Spleen (tissue), 11 donors: Measurements from ENCODE around the gene CDK14. TPM values are rescaled to one million over a fixed set of nuclear protein-coding genes. Genes with fewer than 3 reads are reported as not detected.

Source experiments
- DNase-seq: peaks from one replicate; pipeline ENCODE4 v3.0.0-alpha.2; 2020
- H3K27ac ChIP-seq, 8 donors: fragments of 200-600 bp; sonication (generic) in 7 of 8; 1 replicate in 4 of 8; 2 replicates in 4 of 8; pipeline versions ENCODE4 v1.5.0 to v1.8.0; 2016 to 2021; ENCODE audit warnings: inconsistent platforms in 4 of 8, mild to moderate bottlenecking in 4 of 8, moderate library complexity in 1 of 8
- H3K27me3 ChIP-seq, 7 donors: fragments of 200-600 bp; sonication (generic) in 6 of 7; replicated peaks in 1 of 7; 1 replicate in 4 of 7; 2 replicates in 3 of 7; pipeline versions ENCODE4 v1.5.0 to v1.8.0; 2016 to 2021; ENCODE audit warnings: inconsistent platforms in 3 of 7, mild to moderate bottlenecking in 1 of 7
- H3K36me3 ChIP-seq, 6 donors: fragments of 200-600 bp; sonication (generic) in 5 of 6; 1 replicate in 4 of 6; 2 replicates in 2 of 6; pipeline versions ENCODE4 v1.5.0 to v1.8.0; 2016 to 2021; ENCODE audit warnings: inconsistent platforms in 2 of 6
- H3K4me1 ChIP-seq, 6 donors: fragments of 200-600 bp; sonication (generic) in 5 of 6; 1 replicate in 3 of 6; 2 replicates in 3 of 6; pipeline versions ENCODE4 v1.5.0 to v1.8.0; 2016 to 2021; ENCODE audit warnings: inconsistent platforms in 3 of 6
- H3K4me3 ChIP-seq, 8 donors: fragments of 200-600 bp; sonication (generic) in 7 of 8; 1 replicate in 4 of 8; 2 replicates in 4 of 8; pipeline versions ENCODE4 v1.5.0 to v1.8.0; 2016 to 2021; ENCODE audit warnings: inconsistent platforms in 4 of 8, mild to moderate bottlenecking in 4 of 8, moderate library complexity in 2 of 8
- H3K9me3 ChIP-seq, 8 donors: fragments of 200-600 bp; sonication (generic) in 7 of 8; 1 replicate in 4 of 8; 2 replicates in 4 of 8; pipeline versions ENCODE4 v1.5.0 to v1.8.0; 2016 to 2021; ENCODE audit warnings: inconsistent platforms in 4 of 8
- CTCF ChIP-seq, 11 experiments: fragments of 200-600 bp in 7 of 11; fragments of 450-650 bp in 4 of 11; sonication (generic) in 4 of 11; IDR thresholded peaks in 8 of 11; conservative IDR thresholded peaks in 3 of 11; 1 replicate in 7 of 11; 2 replicates in 4 of 11; pipeline versions ENCODE4 v1.4.0 to v1.8.0; 2016 to 2021; ENCODE audit warnings: antibody characterized with exemption in 11 of 11, inconsistent platforms in 4 of 11, mild to moderate bottlenecking in 1 of 11
- POLR2A ChIP-seq, 3 donors: fragments of 450-650 bp; IDR thresholded peaks; one replicate each; pipeline ENCODE4 v1.5.1; 2017; ENCODE audit warnings: antibody characterized with exemption in 3 of 3, mild to moderate bottlenecking in 1 of 3
- POLR2AphosphoS5 ChIP-seq, 3 donors: sonication (generic); formaldehyde crosslinking; IDR thresholded peaks; one replicate each; pipeline ENCODE4 v1.5.1; 2017; ENCODE audit warnings: antibody characterized with exemption in 3 of 3
- WGBS, 5 donors: extraction: QIAGEN DNeasy Blood & Tissue Kit in 3 of 5; methylation state at CpG; one replicate each; pipeline versions ENCODE4 v1.1.5 to v1.1.7; 2013 to 2018; 5-methylcytosine and 5-hydroxymethylcytosine counted together
- intact Hi-C: fragments of 100-400 bp; cut with DNase I; formaldehyde crosslinking; loops from one replicate; pipeline ENCODE4 v1.15.0; 2023; ENCODE audit warnings: low total_unique reads
- polyA plus RNA-seq, 3 donors: library from polyadenylated mRNA; stranded (reverse); fragments of 200-250 nt; gene quantifications; one replicate each; pipeline ENCODE4 v1.2.1, GENCODE V29; 2013
- total RNA-seq, 7 donors: library from RNA; depleted of rRNA in 3 of 7; stranded (reverse); fragments of >200 nt in 3 of 7; fragmentation: NEBNext Ultra II Directional in 4 of 7; extraction: Animal tissue kit (Norgen Biotek cat#: 25700) in 4 of 7; gene quantifications; one replicate each; pipeline versions ENCODE4 v1.1.0 to v1.2.1, GENCODE V29; 2016 to 2021
- donor health status: healthy with polysubstance abuse.
- donor health status: DM: no; HTN: no; CAD: no; lungs with moderate emphysema.
- donor health status: DM: no; HTN: no; CAD: no.
- donor health status: Bipolar disorder and iron deficiency.
- donor health status: healthy.
- donor health status: DM: no; HTN: no; CAD: no.
- donor health status: DM: yes; HTN: yes; CAD: no.

Gene CDK14
- total and polyA plus RNA-seq, 10 donors, result 6.6 to 109 (median 51.2) TPM

GRCh38 chr7:90743626-90744025 lies 147.5 kb downstream of the CDK14 start:
- intact Hi-C loops, result no loop called here
- H3K27ac ChIP-seq, result no peak overlapping the region
- H3K4me3 ChIP-seq, result no peak overlapping the region
- H3K36me3 ChIP-seq, result no peaks in the 10 kb centered on the region
- 2 to 51% (median 47%) methylated on average over 1 of the region's 1 CpG for WGBS, 5 donors
- peaks cover 0 to 14% (median 0%) of the 10 kb centered on the region in 6 donors for H3K4me1 ChIP-seq
- no peak for TF ChIP-seq POLR2AphosphoS5 (IDR thresholded peaks at IDR 0.05)
- no peak for TF ChIP-seq CTCF (IDR thresholded peaks at IDR 0.05 in 8 of 11, conservative IDR thresholded peaks at IDR 0.05 in 3 of 11)
- TF ChIP-seq POLR2A (IDR thresholded peaks at IDR 0.05), result no peak
- H3K9me3 ChIP-seq, result no peaks in the 10 kb centered on the region
- H3K27me3 ChIP-seq, result no peaks in the 10 kb centered on the region
- no peak for DNase-seq

GRCh38 chr7:90747516-90747915 lies 151.4 kb downstream of the CDK14 start:
- Histone ChIP-seq H3K36me3 (peaks cover 0 to 10% (median 0%) of the 10 kb centered on the region in 6 donors), H3K9me3 (no peaks in the 10 kb centered on the region), H3K27me3 (no peaks in the 10 kb centered on the region), H3K4me1 (peaks cover 0 to 11% (median 0%) of the 10 kb centered on the region in 6 donors), H3K4me3 (no peak overlapping the region), H3K27ac (no peak overlapping the region)
- intact Hi-C loops, result no loop called here
- TF ChIP-seq CTCF (IDR thresholded peaks at IDR 0.05 in 8 of 11, conservative IDR thresholded peaks at IDR 0.05 in 3 of 11) (no peak), POLR2A (IDR thresholded peaks at IDR 0.05) (no peak), POLR2AphosphoS5 (IDR thresholded peaks at IDR 0.05) (no peak)
- 78 to 95% (median 93%) methylated on average over 1 of the region's 1 CpG for WGBS, 5 donors
- DNase-seq, result no peak

- intact Hi-C loops, result no loop called here
- DNase-seq, result no peak
- Histone ChIP-seq H3K27ac (no peak overlapping the region), H3K27me3 (no peaks in the 10 kb centered on the region), H3K36me3 (peaks cover 0 to 10% (median 0%) of the 10 kb centered on the region in 6 donors), H3K4me3 (no peak overlapping the region), H3K4me1 (peaks cover 0 to 11% (median 0%) of the 10 kb centered on the region in 6 donors), H3K9me3 (no peaks in the 10 kb centered on the region)
- no peak for TF ChIP-seq CTCF (IDR thresholded peaks at IDR 0.05 in 8 of 11, conservative IDR thresholded peaks at IDR 0.05 in 3 of 11)
- TF ChIP-seq POLR2A (IDR thresholded peaks at IDR 0.05), result no peak
- TF ChIP-seq POLR2AphosphoS5 (IDR thresholded peaks at IDR 0.05), result no peak
These were observed 153.1 kb downstream of the CDK14 start for GRCh38 chr7:90749262-90749661.

- Histone ChIP-seq H3K27me3 (no peaks in the 10 kb centered on the region), H3K36me3 (peaks cover 0 to 10% (median 0%) of the 10 kb centered on the region in 6 donors), H3K4me1 (peaks cover 0 to 13% (median 0%) of the 10 kb centered on the region in 6 donors), H3K4me3 (no peak overlapping the region), H3K27ac (no peak overlapping the region), H3K9me3 (no peaks in the 10 kb centered on the region)
- no peak for DNase-seq
- WGBS, 5 donors, result 38 to 64% (median 50%) methylated on average over 1 of the region's 1 CpG
- no peak for TF ChIP-seq POLR2AphosphoS5 (IDR thresholded peaks at IDR 0.05)
- peak in 2 of 11 experiments; percentile 9 to 10 for TF ChIP-seq CTCF (IDR thresholded peaks at IDR 0.05 in 8 of 11, conservative IDR thresholded peaks at IDR 0.05 in 3 of 11)
- intact Hi-C loops, result no loop called here
These were observed 153.7 kb downstream of the CDK14 start for GRCh38 chr7:90749774-90750173.
